GM12891 (cell line): ENCODE data around the gene MINPP1. TPM values are rescaled to one million over a fixed set of nuclear protein-coding genes. Genes with fewer than 3 reads are reported as not detected.
"Not testable (repeated sequence)": the region's sequence is repeated elsewhere in the genome, so short reads cannot be mapped to it uniquely, and the experiment has no call there.

Experiments used
- DNase-seq: peaks from one replicate; pipeline ENCODE4 v3.0.0; 2011; ENCODE audit warnings: low spot score; ENCODE audit not compliant: insufficient read length
- FAIRE-seq: peaks from 2 replicates; lab custom pipeline; 2011; peaks lifted over from hg19 to GRCh38; lab: Jason Lieb, UNC
- PAX5 ChIP-seq: IDR thresholded peaks from 2 replicates; pipeline ENCODE4 v1.6.1; 2011; ENCODE audit warnings: low read length, moderate library complexity, mild to moderate bottlenecking; ENCODE audit not compliant: insufficient read depth, severe bottlenecking
- POLR2A ChIP-seq: IDR thresholded peaks from 2 replicates; pipeline ENCODE4 v1.6.1; 2011; ENCODE audit warnings: low read depth, low read length, control low read depth
- POLR2AphosphoS5 ChIP-seq: IDR thresholded peaks from 2 replicates; pipeline ENCODE4 v1.6.1; 2011; ENCODE audit warnings: low read depth, low read length, control low read depth
- POU2F2 ChIP-seq: IDR thresholded peaks from 2 replicates; pipeline ENCODE4 v1.6.1; 2011; ENCODE audit warnings: low read depth, mild to moderate bottlenecking, control low read depth, low read length, moderate library complexity
- SPI1 ChIP-seq: IDR thresholded peaks from 2 replicates; pipeline ENCODE4 v1.6.1; 2011; ENCODE audit warnings: low read depth, low read length, control low read depth
- TAF1 ChIP-seq: IDR thresholded peaks from 2 replicates; pipeline ENCODE4 v1.6.1; 2011; ENCODE audit warnings: low read depth, low read length, control low read depth
- polyA plus RNA-seq: library from polyadenylated mRNA; unstranded; fragments of >200 nt; gene quantifications from one replicate; pipeline ENCODE4 v1.2.1, GENCODE V29; 2012; ENCODE audit warnings: low read depth, missing spikeins, inconsistent platforms; ENCODE audit not compliant: missing spikeins

MINPP1 gene
- 5.6 TPM for polyA plus RNA-seq

- TF ChIP-seq TAF1 (peak; percentile 54), POU2F2 (0 out of 2 replicates have a peak, but pooled peaks have one; percentile 19), POLR2A (peak; percentile 37; the same call in 1 of the 2 replicates), SPI1 (no peak), POLR2AphosphoS5 (peak; percentile 65), PAX5 (no peak)
- FAIRE-seq (no peak), DNase-seq (peak; percentile 64)
Measured at GRCh38 chr10:87504640-87505365, at the start of gene MINPP1. TSS of gene MINPP1 (plus strand) at chr10:87504893. CDS start at chr10:87504916, 23 bp downstream.

DNA sequence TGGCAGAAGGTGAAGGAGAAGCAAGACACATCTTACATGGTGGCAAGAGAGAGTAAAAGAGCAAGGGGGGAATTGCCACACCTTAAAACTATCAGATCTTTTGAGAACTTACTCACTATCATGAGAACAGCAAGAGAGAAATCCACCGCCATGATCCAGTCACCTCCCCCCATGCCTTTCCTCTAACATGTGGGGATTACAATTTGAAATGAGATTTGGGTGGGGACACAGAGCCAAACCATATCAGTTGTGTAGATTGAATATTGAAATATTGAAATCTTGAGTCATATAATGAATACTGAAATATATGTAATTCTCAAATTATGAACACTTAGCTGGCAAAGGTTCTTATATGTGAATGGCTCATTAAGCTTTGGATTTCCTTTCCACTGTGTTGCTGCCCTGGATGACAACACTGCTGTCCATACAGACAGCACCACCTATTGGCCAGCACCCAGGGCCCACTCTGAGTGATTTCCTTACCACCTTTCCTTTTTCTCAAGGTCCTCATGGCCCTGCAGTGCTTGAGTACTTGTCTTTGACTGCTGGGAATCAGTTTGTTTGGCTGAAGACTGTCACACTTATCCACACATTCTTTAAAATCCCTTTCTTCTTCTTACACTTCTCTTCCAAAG lies 48.0 kb upstream of the MINPP1 start:
- FAIRE-seq, DNase-seq: not testable (repeated sequence)

DNA sequence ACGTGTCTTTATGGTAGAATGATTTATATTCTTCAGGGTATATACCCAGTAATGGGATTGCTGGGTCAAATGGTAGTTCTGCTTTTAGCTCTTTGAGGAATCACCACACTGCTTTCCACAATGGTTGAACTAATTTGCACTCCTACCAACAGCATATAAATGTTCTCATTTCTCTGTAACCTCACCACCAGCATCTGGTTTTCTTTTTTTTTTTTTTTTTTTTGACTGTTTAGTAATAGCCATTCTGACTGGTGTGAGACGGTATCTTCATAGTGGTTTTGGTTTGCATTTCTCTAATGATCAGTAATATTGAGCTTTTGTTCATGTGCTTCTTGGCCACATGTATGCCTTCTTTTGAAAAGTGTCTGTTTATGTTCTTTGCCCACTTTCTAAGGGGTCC lies 42.9 kb upstream of the MINPP1 start:
- not testable (repeated sequence) for DNase-seq, FAIRE-seq

DNA sequence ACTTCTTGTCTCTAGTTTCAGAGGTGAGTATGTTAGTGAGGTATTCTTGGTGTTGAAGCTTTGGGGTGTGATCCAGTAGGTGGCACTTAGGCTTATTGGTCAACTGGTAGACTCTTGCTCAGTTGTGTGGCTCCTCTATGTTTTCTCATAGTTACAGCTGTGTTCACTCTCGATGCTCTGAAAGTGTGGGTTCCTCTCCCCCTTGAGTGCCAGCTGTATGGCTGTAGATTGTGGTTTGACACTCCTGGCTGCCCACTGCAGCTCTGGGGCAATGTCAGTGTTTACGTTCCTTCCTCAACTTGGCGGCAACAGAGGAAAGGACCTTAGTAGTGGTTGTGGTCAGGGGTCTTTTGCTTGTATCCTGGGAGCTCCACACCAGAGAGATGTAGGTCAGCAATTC lies 37.8 kb upstream of the MINPP1 start:
- FAIRE-seq = not testable (repeated sequence)

GRCh38 chr10:87488733-87489132 lies 16.0 kb upstream of the MINPP1 start:
- not testable (repeated sequence) for DNase-seq, FAIRE-seq

More for the DNA sequence above, 37.8 kb upstream of the MINPP1 start:
- DNase-seq = not testable (repeated sequence)

GRCh38 chr10:87490285-87490684 lies 14.4 kb upstream of the MINPP1 start:
- DNase-seq, FAIRE-seq: not testable (repeated sequence)

DNA sequence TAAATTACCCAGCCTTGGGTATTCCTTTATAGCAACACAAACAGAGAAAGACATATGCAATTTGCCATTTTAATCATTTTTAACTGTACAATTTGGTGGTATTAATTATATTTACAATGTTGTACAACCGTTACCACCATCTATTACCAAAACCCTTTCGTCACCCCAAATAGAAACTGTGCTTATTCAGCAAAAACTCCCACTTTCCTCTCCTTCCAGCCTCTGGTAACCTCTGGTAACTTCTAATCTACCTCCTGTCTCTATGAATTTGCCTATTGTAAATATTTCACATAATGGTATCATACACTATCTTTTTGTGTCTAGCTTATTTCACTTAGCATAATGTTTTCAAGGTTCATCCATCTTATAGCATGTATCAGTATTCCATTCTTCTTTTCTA lies 12.2 kb upstream of the MINPP1 start:
- not testable (repeated sequence) for DNase-seq, FAIRE-seq

GRCh38 chr10:87495446-87495845 lies 9.2 kb upstream of the MINPP1 start:
- DNase-seq, FAIRE-seq: not testable (repeated sequence)

GRCh38 chr10:87497386-87497785 lies 7.3 kb upstream of the MINPP1 start:
- FAIRE-seq = not testable (repeated sequence)

GRCh38 chr10:87498106-87498789 lies 6.4 kb upstream of the MINPP1 start:
- not testable (repeated sequence) for DNase-seq, FAIRE-seq

More at GRCh38 chr10:87497386-87497785, 7.3 kb upstream of the MINPP1 start:
- not testable (repeated sequence) for DNase-seq

GRCh38 chr10:87500646-87501048 lies 4.0 kb upstream of the MINPP1 start:
- FAIRE-seq (no peak), DNase-seq (no peak)
- TF ChIP-seq POLR2AphosphoS5 = no peak

GRCh38 chr10:87503401-87503800 lies 1.3 kb upstream of the MINPP1 start:
- DNase-seq = no peak
- no peak for FAIRE-seq
- no peak for TF ChIP-seq TAF1

DNA sequence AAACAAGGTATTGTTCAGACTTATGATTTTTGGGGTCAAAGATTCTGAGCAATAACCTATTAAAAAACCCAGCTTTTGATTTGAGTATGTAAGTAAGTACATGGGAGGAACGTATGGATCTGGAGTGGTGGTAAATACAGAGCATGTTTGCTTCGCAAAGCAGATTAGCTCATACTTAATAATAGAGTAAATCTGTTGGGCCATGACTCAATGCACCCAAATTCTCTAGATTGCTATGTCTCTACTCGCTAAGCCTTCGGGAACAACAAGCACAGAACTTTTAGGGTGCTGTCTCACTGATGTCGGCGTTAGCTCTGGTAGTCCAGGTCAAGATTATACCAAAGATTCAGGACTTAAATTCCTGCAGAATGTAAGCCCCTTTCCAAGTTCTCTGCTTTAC lies 807 bp upstream of the MINPP1 start:
- TF ChIP-seq SPI1 (no peak), PAX5 (no peak), POLR2AphosphoS5 (no peak), POLR2A (no peak), POU2F2 (no peak), TAF1 (no peak)
- DNase-seq (no peak), FAIRE-seq (no peak)
